DMS53 (cell line): ENCODE data around the gene CELF2.
"Not testable (repeated sequence)": the region's sequence is repeated elsewhere in the genome, so short reads cannot be mapped to it uniquely, and the experiment has no call there.

Experiments used
- DNase-seq: peaks from one replicate; lab custom pipeline; 2025; lab: John Stamatoyannopoulos, UW

Gene CELF2

GRCh38 chr10:11175823-11176243 lies 158.2 kb downstream of the CELF2 start:
- DNase-seq, result no peak

DNA sequence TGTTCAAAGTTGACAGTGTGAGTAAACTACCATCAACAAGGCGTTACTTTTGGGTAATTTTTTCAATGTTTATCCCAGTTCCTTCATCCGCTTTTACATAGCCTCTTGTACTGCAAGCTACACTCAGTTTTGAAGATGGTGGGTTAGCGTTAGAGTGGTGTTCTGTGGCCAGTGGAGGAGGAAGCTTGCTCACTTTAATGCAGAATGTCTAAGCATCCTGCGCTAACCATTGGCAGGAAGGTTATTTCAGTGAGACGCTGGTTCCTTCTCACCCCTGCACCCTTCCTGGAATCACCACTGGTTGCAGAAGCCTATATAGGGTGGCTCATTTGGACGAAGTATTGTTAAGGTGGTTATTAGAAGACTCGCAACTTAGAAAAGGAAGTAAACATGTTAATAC lies 159.1 kb downstream of the CELF2 start:
- no peak for DNase-seq

- DNase-seq, result no peak
These were observed 159.7 kb downstream of the CELF2 start for GRCh38 chr10:11177381-11177780.

- DNase-seq, result no peak
These were observed 160.3 kb downstream of the CELF2 start for GRCh38 chr10:11177926-11178471.

GRCh38 chr10:11178606-11179515 lies 161.2 kb downstream of the CELF2 start:
- no peak for DNase-seq

DNA sequence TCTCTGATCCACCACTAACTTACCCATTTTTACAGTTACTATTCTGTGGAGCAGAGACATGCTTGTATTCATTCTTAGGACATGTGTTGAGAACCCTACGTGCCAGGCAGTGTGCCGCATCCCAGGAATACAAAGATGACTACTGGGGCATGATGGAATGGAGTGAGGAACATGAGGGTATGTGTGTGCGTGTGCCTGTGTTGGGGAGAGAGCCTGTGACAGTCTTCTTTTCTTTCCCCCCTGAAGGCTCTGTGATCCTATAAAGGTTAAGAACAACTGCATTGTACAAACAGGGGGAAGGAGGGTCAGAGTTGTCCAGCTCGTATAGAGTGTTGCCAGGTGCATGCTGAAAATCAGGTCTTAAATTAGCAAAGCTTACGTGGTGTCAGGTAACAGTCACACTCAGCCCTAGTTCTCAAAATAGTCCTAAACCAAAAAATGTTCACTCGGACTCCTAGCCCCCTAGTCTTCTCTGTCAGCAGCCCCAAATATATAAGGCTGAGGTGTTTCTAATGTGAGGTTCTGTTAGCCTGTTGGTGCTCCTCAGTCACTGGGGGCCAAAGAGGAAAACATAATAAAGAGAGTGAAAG lies 161.9 kb downstream of the CELF2 start:
- DNase-seq, result no peak

- no peak for DNase-seq
These were observed 162.6 kb downstream of the CELF2 start for GRCh38 chr10:11180228-11180627.

GRCh38 chr10:11181978-11182377 lies 164.3 kb downstream of the CELF2 start:
- DNase-seq, result no peak

- DNase-seq, result no peak
These were observed 165.3 kb downstream of the CELF2 start for GRCh38 chr10:11183015-11183414.

DNA sequence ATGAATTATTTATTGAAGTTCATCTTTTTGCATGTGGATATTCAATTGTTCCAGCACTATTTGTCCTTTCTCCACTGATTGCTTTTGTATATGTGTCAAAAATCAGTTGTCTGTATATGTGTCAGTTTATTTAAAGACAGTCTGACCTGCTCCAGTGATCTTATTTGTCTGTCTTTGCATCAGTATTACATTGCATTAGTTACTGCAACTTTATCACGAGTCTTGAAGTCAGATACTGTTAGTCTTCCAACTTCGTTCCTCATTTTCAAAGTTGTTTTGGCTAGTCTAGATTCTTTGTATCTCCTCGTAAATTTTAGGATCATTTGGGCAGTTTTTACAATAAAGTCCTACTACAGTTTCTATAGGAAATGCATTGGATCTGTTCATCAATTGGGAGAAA lies 166.4 kb downstream of the CELF2 start:
- no peak for DNase-seq

GRCh38 chr10:11185128-11185665 lies 167.5 kb downstream of the CELF2 start:
- not testable (repeated sequence) for DNase-seq

- no peak for DNase-seq
These were observed 168.7 kb downstream of the CELF2 start for GRCh38 chr10:11186374-11186773.

DNA sequence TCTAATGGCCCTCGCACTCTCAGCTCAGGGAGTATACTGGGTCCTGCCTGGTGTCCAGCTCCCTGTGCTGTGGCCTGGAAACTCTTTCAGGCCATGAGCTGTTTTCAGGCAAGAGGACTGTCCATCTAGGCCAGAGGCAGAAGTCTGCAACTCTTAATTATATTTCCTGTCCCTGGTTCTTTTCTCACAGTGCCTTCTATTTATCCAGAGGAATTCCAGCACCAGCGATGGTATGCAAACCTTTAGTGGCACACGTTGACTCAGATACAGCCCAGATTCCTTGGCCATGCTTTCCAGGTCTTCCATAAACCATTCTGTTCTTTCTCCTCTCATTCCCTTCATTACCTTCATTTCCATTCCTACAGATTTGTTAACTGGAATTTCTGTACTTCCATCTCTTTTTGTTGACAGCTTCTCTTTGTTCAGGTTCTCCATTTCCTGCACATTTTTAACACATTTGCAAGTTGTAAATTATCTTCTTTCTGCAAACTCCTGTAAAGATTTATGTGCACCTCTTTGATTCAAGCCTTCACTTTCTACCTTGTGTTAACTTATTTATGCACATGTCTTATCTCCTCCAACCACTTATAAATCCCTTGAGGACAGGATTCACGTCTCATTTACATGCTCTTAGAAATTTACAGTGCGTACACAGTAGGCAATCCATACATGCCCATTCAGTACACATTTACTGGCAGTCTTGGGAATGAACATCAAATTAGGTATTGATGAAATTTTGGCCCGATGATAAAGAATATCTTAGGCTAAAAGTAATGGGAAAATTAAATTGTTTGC lies 172.1 kb downstream of the CELF2 start:
- DNase-seq, result no peak

- no peak for DNase-seq
These were observed 173.5 kb downstream of the CELF2 start for GRCh38 chr10:11191190-11191589.

DNA sequence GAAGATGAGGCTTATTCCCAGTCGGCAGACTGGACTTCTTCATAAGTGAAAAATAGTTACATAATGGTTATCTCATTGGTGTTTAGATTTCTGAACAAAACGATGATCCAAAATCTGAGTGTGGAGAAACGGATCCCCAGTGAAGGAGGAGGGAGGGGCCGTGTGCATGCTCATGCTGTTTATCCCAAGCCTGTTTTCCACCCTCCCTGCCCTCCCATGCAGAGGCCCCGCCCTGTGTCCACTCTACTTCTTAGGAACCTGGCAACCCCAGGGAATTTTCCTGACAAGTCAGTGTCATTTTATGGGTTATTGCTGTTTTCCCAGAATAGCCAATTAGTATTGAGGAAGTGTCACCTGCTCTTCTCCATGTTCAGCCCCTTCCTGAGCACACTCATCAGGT lies 174.0 kb downstream of the CELF2 start:
- DNase-seq, result no peak

DNA sequence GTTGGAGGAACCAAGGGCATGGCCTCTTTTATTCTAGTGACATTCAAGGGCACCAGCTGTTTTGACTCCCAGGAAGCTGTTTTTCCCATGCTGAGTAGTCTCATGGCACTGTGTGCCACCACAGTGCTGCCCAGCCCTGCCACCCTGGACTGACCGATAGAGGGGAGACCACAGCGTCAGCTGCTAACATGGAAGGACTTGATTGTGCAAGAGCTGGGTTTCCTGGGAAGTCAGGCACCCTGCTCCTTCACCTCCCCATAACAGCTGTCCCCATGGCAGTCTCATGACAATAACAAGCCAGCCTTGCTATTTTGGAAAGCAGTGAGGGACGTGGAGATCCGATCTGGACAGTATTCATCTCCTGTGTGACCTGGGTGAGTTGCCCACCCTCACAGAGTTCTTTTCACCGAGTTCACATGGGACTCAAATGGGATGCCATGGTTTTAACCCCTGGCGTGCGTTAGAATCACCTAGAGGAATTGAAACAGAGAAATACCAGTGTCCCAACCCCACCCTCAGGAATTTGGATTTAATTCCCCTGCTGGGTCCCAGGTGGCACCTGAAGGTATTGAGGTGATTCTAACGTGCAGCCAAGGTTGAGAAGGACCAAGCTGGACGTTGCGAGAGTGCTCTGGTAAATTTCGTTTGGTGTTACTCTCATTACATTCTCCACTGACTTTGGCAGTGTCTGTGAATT lies 174.8 kb downstream of the CELF2 start:
- DNase-seq, result no peak

DNA sequence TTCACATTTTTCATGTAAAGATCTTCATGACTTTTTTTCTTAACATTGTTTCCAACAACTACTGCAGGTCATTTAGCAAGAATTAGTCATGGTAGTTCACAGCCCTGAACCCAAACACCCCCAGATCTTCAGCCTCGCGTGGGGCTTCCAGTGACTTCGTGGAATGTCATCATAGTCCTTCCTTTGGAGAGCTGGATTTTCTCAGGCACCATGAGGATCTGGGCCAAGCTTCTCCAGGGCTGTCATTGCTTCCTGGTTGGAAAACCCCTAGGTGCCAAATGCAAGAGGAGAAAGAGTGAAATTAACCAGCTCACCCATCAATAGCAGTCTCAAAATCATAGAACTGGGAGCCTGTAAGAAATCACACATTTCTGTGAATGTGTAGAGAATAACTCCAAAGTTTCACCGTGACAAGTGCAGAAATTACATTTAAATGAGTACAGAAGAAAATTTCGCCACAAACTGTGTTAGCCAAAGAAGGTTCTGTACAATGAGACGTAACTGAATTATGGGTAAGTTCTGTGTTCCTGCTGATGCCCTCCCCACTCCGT lies 175.4 kb downstream of the CELF2 start:
- DNase-seq, result no peak

DNA sequence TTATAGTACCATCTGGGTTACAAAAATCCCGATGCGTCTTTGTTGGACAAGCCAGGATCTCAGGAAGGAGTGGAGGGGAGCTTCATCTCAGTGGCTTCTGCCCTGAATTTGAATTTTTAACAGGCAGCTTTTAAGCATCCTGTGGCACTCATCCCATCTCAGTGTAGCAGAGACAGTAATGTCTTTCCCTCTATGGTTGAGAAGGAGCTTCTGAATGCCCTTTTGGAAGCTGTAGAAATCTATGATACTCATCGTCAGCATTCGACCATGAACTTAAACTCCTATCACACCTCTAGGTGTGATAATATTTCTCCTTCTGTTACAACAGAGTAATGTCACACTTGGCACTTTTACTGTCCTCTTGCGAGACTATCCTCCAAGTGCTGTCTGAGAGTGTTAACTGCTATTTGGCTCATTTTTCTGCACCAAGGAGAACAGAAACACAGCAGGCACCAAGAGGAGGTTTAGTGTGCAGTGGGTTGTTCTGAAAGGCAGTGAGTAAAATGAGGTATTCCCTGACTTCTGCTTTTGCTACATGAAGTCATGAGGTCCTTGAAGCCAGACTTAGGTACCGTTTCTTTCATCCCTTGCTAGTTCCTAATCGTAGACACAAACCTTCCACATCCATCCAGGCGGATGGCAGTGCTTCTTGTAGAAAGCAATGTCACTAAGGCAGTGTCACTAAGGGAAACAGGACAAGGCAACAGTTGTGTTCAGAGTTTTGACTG lies 177.4 kb downstream of the CELF2 start:
- no peak for DNase-seq

DNA sequence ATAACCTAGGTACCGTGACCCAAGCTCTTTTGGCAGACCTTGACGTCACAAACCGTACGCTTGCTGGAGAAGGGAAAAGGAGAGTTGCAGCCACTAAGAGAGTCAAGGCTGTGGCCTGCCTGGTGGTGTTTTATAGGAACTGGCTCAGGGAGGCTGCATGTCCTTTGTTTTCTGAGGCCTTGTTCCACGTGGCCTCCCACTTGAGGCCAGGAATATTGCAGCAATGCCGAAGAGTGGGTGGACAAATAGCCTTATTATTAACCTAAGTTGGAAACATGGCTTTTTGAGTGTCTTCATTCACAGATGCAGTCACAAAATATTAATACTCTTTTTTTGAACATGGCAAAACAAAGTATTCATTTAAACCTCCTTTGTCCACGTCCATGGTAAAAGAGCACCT lies 178.0 kb downstream of the CELF2 start:
- no peak for DNase-seq

- no peak for DNase-seq
These were observed 179.6 kb downstream of the CELF2 start for GRCh38 chr10:11197266-11197712.
